Thoracic aorta (tissue), 2 donors: Measurements from ENCODE around the gene POU6F2. TPM values are rescaled to one million over a fixed set of nuclear protein-coding genes. Genes with fewer than 3 reads are reported as not detected.
A peak's percentile ranks its signal among the peaks of the same experiment; 100 is the strongest.

ENCODE experiments used
- ATAC-seq: fragments of 150-250 bp; one replicate; pipeline ENCODE4 v1.8.0; 2017; ENCODE audit warnings: low read depth; ENCODE audit not compliant: insufficient number of reproducible peaks, low FRiP score
- DNase-seq: peaks from one replicate; pipeline ENCODE4 v3.0.0-alpha.2; 2020; ENCODE audit warnings: low spot score
- H3K27ac ChIP-seq, 2 donors: fragments of 200-600 bp; sonication (generic); 1 replicate in 1 of 2; 2 replicates in 1 of 2; pipeline ENCODE4 v1.5.1; 2016; ENCODE audit warnings: mild to moderate bottlenecking in 2 of 2, moderate library complexity in 2 of 2
- H3K27me3 ChIP-seq: fragments of 200-600 bp; sonication (generic); replicated peaks from 2 replicates; pipeline ENCODE4 v1.6.0; 2016; ENCODE audit warnings: mild to moderate bottlenecking; ENCODE audit not compliant: insufficient read depth
- H3K36me3 ChIP-seq: fragments of 200-600 bp; sonication (generic); one replicate; pipeline ENCODE4 v1.5.1; 2016
- H3K4me1 ChIP-seq, 2 donors: fragments of 200-600 bp; sonication (generic); 1 replicate in 1 of 2; 2 replicates in 1 of 2; pipeline versions ENCODE4 v1.5.1 to v1.6.0; 2016; ENCODE audit warnings: low read depth in 2 of 2, mild to moderate bottlenecking in 1 of 2; ENCODE audit not compliant: control insufficient read depth in 1 of 2
- H3K4me3 ChIP-seq: fragments of 200-600 bp; sonication (generic); 2 replicates; pipeline ENCODE4 v1.5.1; 2016; ENCODE audit warnings: mild to moderate bottlenecking
- H3K9me3 ChIP-seq: fragments of 200-600 bp; sonication (generic); 2 replicates; pipeline ENCODE4 v1.5.1; 2016
- total RNA-seq, 2 donors: library from RNA; depleted of rRNA; stranded (reverse); fragments of >200 nt; gene quantifications; one replicate each; pipeline versions ENCODE4 v1.1.0 to v1.2.3, GENCODE V29; 2016
- TF ChIP-seq, protein P1 (sequence below): fragments of 200-600 bp; sonication (generic); IDR thresholded peaks from one replicate; pipeline ENCODE4 v1.5.1; 2019; ENCODE audit warnings: antibody characterized with exemption

Gene POU6F2
- total RNA-seq, 2 donors from 2014 or later, result not detected

DNA sequence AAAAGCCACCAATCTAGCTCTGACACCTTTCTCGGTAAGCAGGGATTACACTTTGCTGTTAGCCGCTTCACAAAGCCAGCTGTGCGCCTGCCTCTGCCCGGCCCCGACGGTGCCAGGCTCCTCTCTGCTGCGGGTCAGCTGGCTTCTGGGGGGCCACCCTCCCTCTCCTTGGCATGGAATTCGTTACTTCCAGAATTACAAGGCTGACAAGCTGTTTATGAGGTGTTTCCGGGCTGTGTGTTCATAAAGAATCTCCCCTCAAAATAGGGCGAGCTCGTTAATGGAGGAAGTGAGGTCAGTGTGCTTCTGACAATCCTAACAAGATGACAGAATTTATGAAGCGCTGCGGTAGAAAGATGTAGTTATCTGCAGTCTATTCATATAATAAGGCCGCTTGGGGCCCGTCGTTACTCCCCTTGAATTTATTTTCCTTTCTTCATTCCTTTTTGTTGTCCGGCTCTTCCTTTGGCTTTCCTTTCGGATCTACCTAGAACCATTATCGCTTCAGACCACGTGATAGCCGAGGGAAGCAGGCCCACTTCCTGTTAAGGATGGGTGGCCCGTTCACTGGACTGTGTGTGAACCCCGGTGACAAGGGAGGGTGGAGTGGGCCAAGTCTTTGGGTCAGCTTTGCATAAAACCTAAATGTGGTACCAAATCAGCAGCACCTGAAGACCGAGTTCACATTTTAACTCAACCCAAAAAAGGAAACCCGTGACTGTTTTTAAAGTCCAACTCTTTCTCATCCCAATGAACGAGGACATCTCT lies 315.5 kb downstream of the POU6F2 start:
- DNase-seq, result no peak
- Histone ChIP-seq H3K27ac (no peak overlapping the region), H3K36me3 (no peaks in the 10 kb centered on the region), H3K27me3 (no peaks in the 10 kb centered on the region), H3K4me3 (no peak overlapping the region), H3K9me3 (no peaks in the 10 kb centered on the region), H3K4me1 (no peaks in the 10 kb centered on the region)
- ATAC-seq, result no peak
- TF ChIP-seq, protein P1, sequence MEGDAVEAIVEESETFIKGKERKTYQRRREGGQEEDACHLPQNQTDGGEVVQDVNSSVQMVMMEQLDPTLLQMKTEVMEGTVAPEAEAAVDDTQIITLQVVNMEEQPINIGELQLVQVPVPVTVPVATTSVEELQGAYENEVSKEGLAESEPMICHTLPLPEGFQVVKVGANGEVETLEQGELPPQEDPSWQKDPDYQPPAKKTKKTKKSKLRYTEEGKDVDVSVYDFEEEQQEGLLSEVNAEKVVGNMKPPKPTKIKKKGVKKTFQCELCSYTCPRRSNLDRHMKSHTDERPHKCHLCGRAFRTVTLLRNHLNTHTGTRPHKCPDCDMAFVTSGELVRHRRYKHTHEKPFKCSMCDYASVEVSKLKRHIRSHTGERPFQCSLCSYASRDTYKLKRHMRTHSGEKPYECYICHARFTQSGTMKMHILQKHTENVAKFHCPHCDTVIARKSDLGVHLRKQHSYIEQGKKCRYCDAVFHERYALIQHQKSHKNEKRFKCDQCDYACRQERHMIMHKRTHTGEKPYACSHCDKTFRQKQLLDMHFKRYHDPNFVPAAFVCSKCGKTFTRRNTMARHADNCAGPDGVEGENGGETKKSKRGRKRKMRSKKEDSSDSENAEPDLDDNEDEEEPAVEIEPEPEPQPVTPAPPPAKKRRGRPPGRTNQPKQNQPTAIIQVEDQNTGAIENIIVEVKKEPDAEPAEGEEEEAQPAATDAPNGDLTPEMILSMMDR, result no peak

DNA sequence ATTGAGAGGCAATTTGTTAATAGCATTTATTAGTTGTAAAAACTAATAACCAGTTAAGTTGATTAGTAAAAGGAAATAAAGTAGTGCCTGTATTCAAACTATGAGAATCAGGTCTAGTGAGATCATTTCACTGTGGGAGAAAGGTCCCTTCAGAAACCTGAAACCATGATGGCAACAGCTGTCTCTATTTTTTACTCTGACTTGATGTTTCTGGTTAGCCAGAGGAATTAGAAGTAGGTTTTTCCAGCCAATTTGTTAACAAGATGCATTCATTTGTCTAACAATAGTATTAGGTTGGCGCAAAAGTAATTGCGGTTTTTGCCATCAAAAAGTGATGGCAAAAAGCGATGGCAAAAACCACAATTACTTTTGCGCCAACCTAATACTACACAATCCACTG lies 316.3 kb downstream of the POU6F2 start:
- TF ChIP-seq, protein P1, result no peak
- Histone ChIP-seq H3K36me3 (no peaks in the 10 kb centered on the region), H3K4me3 (no peak overlapping the region), H3K27ac (no peak overlapping the region), H3K27me3 (no peaks in the 10 kb centered on the region), H3K9me3 (no peaks in the 10 kb centered on the region), H3K4me1 (no peaks in the 10 kb centered on the region)
- ATAC-seq (no peak), DNase-seq (no peak)

DNA sequence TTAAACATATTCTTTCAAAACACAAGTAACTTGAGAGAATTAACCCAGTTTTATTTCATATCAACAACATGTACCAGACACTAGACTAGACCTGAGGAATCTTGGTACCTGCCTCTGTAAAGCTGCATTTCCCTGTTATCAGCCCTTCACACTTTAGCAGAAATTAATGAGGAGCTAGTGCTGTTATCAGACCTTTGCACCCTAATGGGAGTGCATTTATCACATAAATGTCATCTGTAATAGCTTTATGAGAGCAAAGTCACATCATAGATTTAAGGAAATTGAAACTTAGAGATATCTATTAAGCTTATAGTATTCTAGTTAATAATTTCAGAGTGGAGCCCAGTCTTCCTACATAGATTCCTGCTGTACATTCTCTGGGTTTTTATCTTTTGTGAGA lies 318.1 kb downstream of the POU6F2 start:
- Histone ChIP-seq H3K9me3 (no peaks in the 10 kb centered on the region), H3K4me1 (peaks cover 7 to 14% of the 10 kb centered on the region in 2 donors), H3K27ac (no peak overlapping the region), H3K4me3 (no peak overlapping the region), H3K36me3 (no peaks in the 10 kb centered on the region), H3K27me3 (no peaks in the 10 kb centered on the region)
- no peak for DNase-seq
- TF ChIP-seq, protein P1, result no peak
- no peak for ATAC-seq

DNA sequence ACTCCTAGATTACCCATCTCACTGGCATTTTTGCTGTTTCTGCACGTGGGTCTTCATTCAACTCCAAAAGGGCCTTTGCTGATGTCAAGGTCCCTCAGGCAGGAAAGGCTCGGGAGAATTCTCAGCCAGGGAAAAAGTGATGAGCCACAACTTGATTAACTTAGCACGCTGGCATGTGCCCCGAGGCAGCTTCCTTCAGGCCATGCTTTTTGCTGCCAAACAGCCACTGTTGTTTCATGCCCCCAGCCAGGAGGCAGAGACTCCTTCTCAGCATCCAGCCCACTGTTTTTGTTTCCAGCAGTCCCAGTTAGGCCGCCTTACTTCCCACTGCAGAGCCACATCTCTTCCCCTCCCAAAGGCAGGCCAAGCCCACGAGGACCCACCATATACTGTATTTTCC lies 322.0 kb downstream of the POU6F2 start:
- H3K27me3 ChIP-seq, result no peaks in the 10 kb centered on the region
- peaks cover 7 to 14% of the 10 kb centered on the region in 2 donors for H3K4me1 ChIP-seq
- TF ChIP-seq, protein P1, result no peak
- ATAC-seq (no peak), DNase-seq (no peak)
- H3K4me3 ChIP-seq, result no peak overlapping the region
- no peaks in the 10 kb centered on the region for H3K36me3 ChIP-seq
- H3K9me3 ChIP-seq, result no peaks in the 10 kb centered on the region
- H3K27ac ChIP-seq, result peak overlapping the region in 1 of 2 donors; percentile 26

DNA sequence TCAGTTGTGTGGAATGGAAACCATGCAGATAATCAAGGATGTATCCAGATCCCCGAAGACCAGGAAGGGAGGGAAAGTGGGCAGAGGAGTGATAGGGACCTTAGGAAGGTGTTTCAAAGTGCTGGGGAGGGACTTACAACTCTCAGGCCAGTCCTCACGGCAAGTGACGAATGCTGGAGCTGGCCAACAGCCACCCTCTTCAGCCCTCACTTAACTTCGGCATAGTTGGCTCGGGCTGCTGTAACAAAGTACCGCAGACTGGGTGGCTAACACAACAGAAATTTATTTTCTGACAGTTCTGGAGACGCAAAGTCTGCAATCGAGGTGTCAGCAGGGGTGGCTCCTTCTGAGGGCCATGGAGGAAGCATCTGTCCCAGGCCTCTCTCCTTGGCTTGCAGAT lies 322.6 kb downstream of the POU6F2 start:
- Histone ChIP-seq H3K36me3 (no peaks in the 10 kb centered on the region), H3K27me3 (no peaks in the 10 kb centered on the region), H3K4me1 (peaks cover 7 to 14% of the 10 kb centered on the region in 2 donors), H3K27ac (peak overlapping the region in 1 of 2 donors; percentile 26), H3K9me3 (no peaks in the 10 kb centered on the region), H3K4me3 (no peak overlapping the region)
- TF ChIP-seq, protein P1, result no peak
- ATAC-seq (no peak), DNase-seq (no peak)
